HepG2 (cell line): Measurements from ENCODE around the gene SLC25A36. TPM values are rescaled to one million over a fixed set of nuclear protein-coding genes. Genes with fewer than 3 reads are reported as not detected.

Experiments
- HNRNPLL ChIP-seq: fragments of 200-400 bp; formaldehyde crosslinking; IDR thresholded peaks from 2 replicates; pipeline ENCODE4 v1.6.1; 2017; ENCODE audit warnings: mild to moderate bottlenecking, low read depth, low read length; ENCODE audit not compliant: poor library complexity, severe bottlenecking
- KDM4B ChIP-seq: sonication (generic); formaldehyde crosslinking; IDR thresholded peaks from 2 replicates; pipeline ENCODE4 v1.4.0; 2020; ENCODE audit warnings: missing genetic modification reagents
- NCOA1 ChIP-seq: sonication (generic); formaldehyde crosslinking; IDR thresholded peaks from 2 replicates; pipeline ENCODE4 v1.9.0; 2021; ENCODE audit warnings: missing genetic modification reagents
- PHF8 ChIP-seq: sonication (generic); formaldehyde crosslinking; IDR thresholded peaks from 2 replicates; pipeline ENCODE4 v1.5.0; 2020; ENCODE audit warnings: missing genetic modification reagents
- SMAD9 ChIP-seq: sonication (generic); formaldehyde crosslinking; IDR thresholded peaks from 2 replicates; pipeline ENCODE4 v1.5.1; 2020; ENCODE audit warnings: mild to moderate bottlenecking, missing genetic modification reagents
- THAP9 ChIP-seq: sonication (generic); formaldehyde crosslinking; IDR thresholded peaks from 2 replicates; pipeline ENCODE4; 2020; ENCODE audit warnings: missing genetic modification reagents, mild to moderate bottlenecking, borderline replicate concordance
- XRCC5 ChIP-seq: fragments of 200-400 bp; formaldehyde crosslinking; optimal IDR thresholded peaks from 2 replicates; pipeline ENCODE3; 2017; ENCODE audit warnings: mild to moderate bottlenecking, low read length
- ZFY ChIP-seq: sonication (generic); formaldehyde crosslinking; IDR thresholded peaks from 2 replicates; pipeline ENCODE4 v1.4.0; 2020; ENCODE audit warnings: missing genetic modification reagents
- ZNF367 ChIP-seq: sonication (generic); formaldehyde crosslinking; IDR thresholded peaks from 2 replicates; pipeline ENCODE4 v1.4.0; 2020; ENCODE audit warnings: missing genetic modification reagents, borderline replicate concordance
- ZNF432 ChIP-seq: sonication (generic); formaldehyde crosslinking; IDR thresholded peaks from 2 replicates; pipeline ENCODE4 v1.5.0; 2020; ENCODE audit warnings: missing genetic modification reagents, mild to moderate bottlenecking, borderline replicate concordance
- ZNF646 ChIP-seq: sonication (generic); formaldehyde crosslinking; IDR thresholded peaks from 2 replicates; pipeline ENCODE4 v1.9.0; 2021; ENCODE audit warnings: mild to moderate bottlenecking, missing genetic modification reagents
- polyA plus RNA-seq, 8 experiments: library from polyadenylated mRNA; depleted of rRNA in 3 of 8; stranded (reverse) in 7 of 8; unstranded in 1 of 8; fragments of >200 nt; fragmentation: Illumina TruSeq in 4 of 8; extraction: Trizol in 4 of 8; gene quantifications; 2 replicates each; pipeline versions ENCODE4 v1.2.1 to v1.2.3, GENCODE V29; 2011 to 2016; ENCODE audit warnings: low read depth in 4 of 8, missing spikeins in 1 of 8, mixed read lengths in 1 of 8; ENCODE audit not compliant: insufficient read depth in 1 of 8
- total RNA-seq, 5 experiments: library from RNA; depleted of rRNA; stranded (reverse); fragments of >200 nt; fragmentation: Illumina TruSeq; extraction: Trizol; gene quantifications; 2 replicates each; pipeline ENCODE4 v1.2.3, GENCODE V29; 2016; ENCODE audit warnings: low read depth in 1 of 5
- TF ChIP-seq, protein P1 (sequence below): sonication (generic); formaldehyde crosslinking; IDR thresholded peaks from 2 replicates; pipeline ENCODE4 v1.4.0; 2020; ENCODE audit warnings: mild to moderate bottlenecking, missing genetic modification reagents
- TF ChIP-seq, protein P2 (sequence below): sonication (generic); formaldehyde crosslinking; IDR thresholded peaks from 2 replicates; pipeline ENCODE4 v1.4.0; 2020; ENCODE audit warnings: mild to moderate bottlenecking, low read depth, missing genetic modification reagents
- TF ChIP-seq, protein P3 (sequence below): sonication (generic); formaldehyde crosslinking; IDR thresholded peaks from 2 replicates; pipeline ENCODE4 v1.4.0; 2020; ENCODE audit warnings: mild to moderate bottlenecking, missing genetic modification reagents

Gene SLC25A36
- total and polyA plus RNA-seq, 2 of the 13 experiments (the other 11 are each of a cell fraction or from before 2014, with no cell fraction given), result 30.6 to 85.6 TPM

DNA sequence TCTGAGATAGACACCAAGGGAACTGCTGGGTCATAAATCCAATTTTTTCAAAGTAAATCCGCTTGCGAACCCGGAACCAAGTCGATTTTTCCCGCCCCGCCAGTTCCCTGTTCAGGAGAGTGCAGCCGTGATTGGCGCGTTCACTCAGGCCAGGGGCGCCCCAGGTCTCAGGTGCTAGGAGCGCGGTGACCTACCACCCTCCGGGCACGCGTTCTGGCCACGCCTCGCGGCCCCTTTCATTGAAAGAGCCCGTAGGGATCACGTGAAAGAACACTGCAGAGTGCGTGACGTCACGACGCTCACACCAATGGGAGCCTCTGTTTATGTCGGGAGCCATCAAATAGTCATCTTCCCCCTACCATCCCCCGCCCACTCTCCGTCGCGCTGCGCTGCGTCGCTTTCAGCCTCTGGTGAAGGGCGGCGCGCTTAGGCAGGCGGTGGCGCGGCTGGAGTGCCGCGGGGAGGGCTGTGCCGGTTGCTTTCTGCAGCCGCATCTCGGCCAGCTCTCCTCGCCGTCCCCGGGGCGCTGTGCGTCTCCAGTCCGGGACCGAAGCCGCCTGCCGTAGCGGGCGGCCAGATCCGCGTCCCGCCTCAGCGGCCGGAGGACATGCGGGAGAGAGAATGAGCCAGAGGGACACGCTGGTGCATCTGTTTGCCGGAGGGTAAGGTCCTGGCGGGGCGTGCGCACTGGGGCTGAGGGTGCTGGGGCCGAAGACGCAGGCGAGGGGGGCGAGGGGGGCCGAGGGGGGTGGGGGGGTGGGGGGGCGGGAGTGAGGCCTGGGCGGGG lies at the start of gene SLC25A36 (continued):
- peak; percentile 67 for TF ChIP-seq XRCC5
- TF ChIP-seq, protein P1, sequence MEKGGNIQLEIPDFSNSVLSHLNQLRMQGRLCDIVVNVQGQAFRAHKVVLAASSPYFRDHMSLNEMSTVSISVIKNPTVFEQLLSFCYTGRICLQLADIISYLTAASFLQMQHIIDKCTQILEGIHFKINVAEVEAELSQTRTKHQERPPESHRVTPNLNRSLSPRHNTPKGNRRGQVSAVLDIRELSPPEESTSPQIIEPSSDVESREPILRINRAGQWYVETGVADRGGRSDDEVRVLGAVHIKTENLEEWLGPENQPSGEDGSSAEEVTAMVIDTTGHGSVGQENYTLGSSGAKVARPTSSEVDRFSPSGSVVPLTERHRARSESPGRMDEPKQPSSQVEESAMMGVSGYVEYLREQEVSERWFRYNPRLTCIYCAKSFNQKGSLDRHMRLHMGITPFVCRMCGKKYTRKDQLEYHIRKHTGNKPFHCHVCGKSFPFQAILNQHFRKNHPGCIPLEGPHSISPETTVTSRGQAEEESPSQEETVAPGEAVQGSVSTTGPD (CRISPR knock-in tag), result no peak
- TF ChIP-seq ZNF367 (CRISPR knock-in tag), result no peak
- TF ChIP-seq, protein P2, sequence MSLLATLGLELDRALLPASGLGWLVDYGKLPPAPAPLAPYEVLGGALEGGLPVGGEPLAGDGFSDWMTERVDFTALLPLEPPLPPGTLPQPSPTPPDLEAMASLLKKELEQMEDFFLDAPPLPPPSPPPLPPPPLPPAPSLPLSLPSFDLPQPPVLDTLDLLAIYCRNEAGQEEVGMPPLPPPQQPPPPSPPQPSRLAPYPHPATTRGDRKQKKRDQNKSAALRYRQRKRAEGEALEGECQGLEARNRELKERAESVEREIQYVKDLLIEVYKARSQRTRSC, result peak; percentile 96; the same call in 1 of the 2 replicates
- peak; percentile 87 for TF ChIP-seq THAP9
- TF ChIP-seq NCOA1 (CRISPR knock-in tag), result no peak
- peak; percentile 81 for TF ChIP-seq PHF8 (CRISPR knock-in tag)
- no peak for TF ChIP-seq ZNF646
- peak; percentile 82 for TF ChIP-seq HNRNPLL
- TF ChIP-seq ZFY (CRISPR knock-in tag), result peak; percentile 40; the same call in 1 of the 2 replicates
- no peak for TF ChIP-seq KDM4B (CRISPR knock-in tag)
- TF ChIP-seq, protein P3, sequence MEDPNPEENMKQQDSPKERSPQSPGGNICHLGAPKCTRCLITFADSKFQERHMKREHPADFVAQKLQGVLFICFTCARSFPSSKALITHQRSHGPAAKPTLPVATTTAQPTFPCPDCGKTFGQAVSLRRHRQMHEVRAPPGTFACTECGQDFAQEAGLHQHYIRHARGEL (CRISPR knock-in tag), result no peak
- peak; percentile 97 for TF ChIP-seq SMAD9
- no peak for TF ChIP-seq ZNF432 (CRISPR knock-in tag)
